NCI-H1417 (cell line): Measurements from ENCODE around the gene LRRC70.
"Not testable (repeated sequence)": the region's sequence is repeated elsewhere in the genome, so short reads cannot be mapped to it uniquely, and the experiment has no call there.

Experiments
- DNase-seq, 3 experiments: peaks; one replicate each; lab custom pipeline; 2025; lab: John Stamatoyannopoulos, UW

The LRRC70 gene

GRCh38 chr5:62578540-62578939, at the start of gene LRRC70:
Gene LRRC70 (plus strand): TSS chr5:62578819. CDS start chr5:62579439, 620 bp downstream.
- DNase-seq, result peak in 1 of 3 experiments; percentile 3

- DNase-seq, result no peak
Measured at GRCh38 chr5:62533597-62533996, 45.0 kb upstream of the LRRC70 start.

GRCh38 chr5:62534461-62535236, 44.0 kb upstream of the LRRC70 start:
- DNase-seq, result no peak

- no peak for DNase-seq
Measured at GRCh38 chr5:62536232-62536631, 42.4 kb upstream of the LRRC70 start.

GRCh38 chr5:62536783-62537182, 41.8 kb upstream of the LRRC70 start:
- DNase-seq, result no peak

- no peak for DNase-seq
Measured at GRCh38 chr5:62538017-62538942, 40.3 kb upstream of the LRRC70 start.

GRCh38 chr5:62542720-62543119, 35.9 kb upstream of the LRRC70 start:
- no peak for DNase-seq

GRCh38 chr5:62547945-62548630, 30.5 kb upstream of the LRRC70 start:
- no peak for DNase-seq

GRCh38 chr5:62550103-62550502, 28.5 kb upstream of the LRRC70 start:
- no peak for DNase-seq

- no peak for DNase-seq
Measured at GRCh38 chr5:62555930-62556329, 22.7 kb upstream of the LRRC70 start.

GRCh38 chr5:62558941-62559340, 19.7 kb upstream of the LRRC70 start:
- DNase-seq, result no peak

GRCh38 chr5:62560786-62561185, 17.8 kb upstream of the LRRC70 start:
- DNase-seq, result no peak

- DNase-seq, result no peak
Measured at GRCh38 chr5:62561896-62562295, 16.7 kb upstream of the LRRC70 start.

GRCh38 chr5:62562867-62563266, 15.8 kb upstream of the LRRC70 start:
- no peak for DNase-seq

- no peak for DNase-seq
Measured at GRCh38 chr5:62564101-62564500, 14.5 kb upstream of the LRRC70 start.

- not testable (repeated sequence) for DNase-seq
Measured at GRCh38 chr5:62565740-62566139, 12.9 kb upstream of the LRRC70 start.

GRCh38 chr5:62568143-62568542, 10.5 kb upstream of the LRRC70 start:
- no peak for DNase-seq

- no peak for DNase-seq
Measured at GRCh38 chr5:62568800-62569432, 9.7 kb upstream of the LRRC70 start.

GRCh38 chr5:62569470-62569869, 9.1 kb upstream of the LRRC70 start:
- no peak for DNase-seq

- no peak for DNase-seq
Measured at GRCh38 chr5:62572918-62573514, 5.6 kb upstream of the LRRC70 start.

- DNase-seq, result no peak
Measured at GRCh38 chr5:62574599-62574998, 4.0 kb upstream of the LRRC70 start.
